ENCODE results near the gene GSKIP.

- TF ChIP-seq CTCF (IDR thresholded peaks at IDR 0.05; ENCODE audit: insufficient read depth, low read length): no peak
- TF ChIP-seq GABPA (IDR thresholded peaks at IDR 0.05; ENCODE audit: low read depth): no peak
These were observed 42.7 kb upstream of the GSKIP start for GRCh38 chr14:96320605-96321004.
